HL-60 (cell line): ENCODE results near the gene ASF1A.

Experiments used
- GABPA ChIP-seq: IDR thresholded peaks from 2 replicates; pipeline ENCODE4 v1.6.1; 2012; ENCODE audit warnings: low read depth
- REST ChIP-seq: IDR thresholded peaks from 2 replicates; pipeline ENCODE4 v1.6.1; 2012; ENCODE audit warnings: low read depth; ENCODE audit not compliant: insufficient replicate concordance

GRCh38 chr6:118872726-118873125 lies 21.2 kb upstream of the ASF1A start:
- TF ChIP-seq GABPA (no peak), REST (no peak)
